Fibroblast of villous mesenchyme (primary cell): ENCODE data around the gene GGA1. TPM values are rescaled to one million over a fixed set of nuclear protein-coding genes. Genes with fewer than 3 reads are reported as not detected.

Experiments
- DNase-seq: peaks from one replicate; pipeline ENCODE4 v3.0.0-alpha.2; 2010; ENCODE audit warnings: low read depth
- H3K4me3 ChIP-seq: 2 replicates; pipeline ENCODE4 v1.5.1; 2011; ENCODE audit warnings: low read depth, mild to moderate bottlenecking, low read length
- CTCF ChIP-seq: IDR thresholded peaks from 2 replicates; pipeline ENCODE4 v1.5.1; 2012; ENCODE audit warnings: low read depth, mild to moderate bottlenecking, low read length; ENCODE audit not compliant: insufficient read depth
- total RNA-seq: library from RNA; depleted of rRNA; stranded (reverse); fragments of >200 nt; gene quantifications from 2 replicates; pipeline ENCODE4 v1.2.3, GENCODE V29; 2012

The GGA1 gene
- 33.2 and 39.0 TPM in 2 replicates for total RNA-seq

DNA sequence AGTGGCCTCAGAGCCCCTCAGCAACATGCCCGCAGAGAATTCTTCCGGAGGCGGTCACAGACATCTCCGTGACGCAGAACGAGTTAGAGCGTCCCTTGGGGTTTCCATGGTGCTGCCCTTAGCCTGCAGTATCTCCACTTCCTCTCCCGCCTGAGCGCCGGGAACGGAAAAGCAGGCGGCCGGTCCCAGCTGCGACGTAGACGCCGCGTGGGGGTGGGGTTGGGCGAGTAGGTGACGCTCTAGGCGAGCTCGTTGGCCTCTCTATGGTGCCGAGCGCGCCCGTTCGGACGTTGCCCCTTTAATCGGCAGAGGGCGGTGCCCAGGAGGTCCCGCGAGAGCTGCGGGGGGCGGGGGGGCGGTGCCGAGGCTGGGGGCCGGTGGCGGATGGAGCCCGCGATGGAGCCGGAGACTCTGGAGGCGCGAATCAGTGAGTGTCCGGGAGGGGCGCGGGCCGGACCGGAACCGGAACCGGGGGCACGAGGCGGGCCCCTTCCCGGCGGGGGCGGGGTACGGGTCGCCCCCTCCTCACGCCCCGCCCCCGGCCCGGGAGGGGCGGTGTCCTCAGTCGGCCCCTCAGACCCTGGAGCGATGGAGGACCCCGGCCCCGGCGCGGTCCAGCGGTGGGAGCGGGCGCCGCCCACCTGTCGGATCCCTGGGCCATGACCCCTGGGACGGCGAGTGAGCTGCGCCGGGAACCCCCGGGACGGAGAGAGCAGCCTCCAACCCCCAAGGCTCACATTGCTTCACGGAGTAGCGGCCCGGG, at the start of gene GGA1:
TSS of gene GGA1 (plus strand) at position 358 of the 763 bp plus-strand sequence. CDS start at position 385, 27 bp downstream.
- no peak for TF ChIP-seq CTCF
- DNase-seq, result peak; percentile 98
- H3K4me3 ChIP-seq, result peak within 1 kb of the TSS; percentile 82

DNA sequence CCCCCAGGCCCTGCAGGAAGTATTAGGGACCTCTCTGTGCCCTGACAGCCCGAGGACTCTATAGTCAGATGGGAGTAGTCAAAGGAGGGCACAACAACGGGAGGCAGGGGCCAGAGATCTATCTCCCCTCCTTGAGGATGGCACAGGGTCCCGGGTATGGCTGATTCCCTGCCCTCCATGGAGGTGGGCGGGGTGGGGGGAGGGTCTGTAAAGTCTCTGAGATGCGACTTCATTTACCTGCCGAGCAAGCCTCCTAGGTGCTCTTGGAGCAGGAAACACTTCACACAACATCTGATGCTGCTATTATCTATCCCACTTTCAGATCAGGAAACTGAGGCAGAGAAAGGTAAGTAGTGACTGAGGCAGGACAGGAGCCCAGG, 49.1 kb upstream of the GGA1 start:
- no peak for DNase-seq
- TF ChIP-seq CTCF, result no peak
- peak overlapping the region; percentile 48 for H3K4me3 ChIP-seq

DNA sequence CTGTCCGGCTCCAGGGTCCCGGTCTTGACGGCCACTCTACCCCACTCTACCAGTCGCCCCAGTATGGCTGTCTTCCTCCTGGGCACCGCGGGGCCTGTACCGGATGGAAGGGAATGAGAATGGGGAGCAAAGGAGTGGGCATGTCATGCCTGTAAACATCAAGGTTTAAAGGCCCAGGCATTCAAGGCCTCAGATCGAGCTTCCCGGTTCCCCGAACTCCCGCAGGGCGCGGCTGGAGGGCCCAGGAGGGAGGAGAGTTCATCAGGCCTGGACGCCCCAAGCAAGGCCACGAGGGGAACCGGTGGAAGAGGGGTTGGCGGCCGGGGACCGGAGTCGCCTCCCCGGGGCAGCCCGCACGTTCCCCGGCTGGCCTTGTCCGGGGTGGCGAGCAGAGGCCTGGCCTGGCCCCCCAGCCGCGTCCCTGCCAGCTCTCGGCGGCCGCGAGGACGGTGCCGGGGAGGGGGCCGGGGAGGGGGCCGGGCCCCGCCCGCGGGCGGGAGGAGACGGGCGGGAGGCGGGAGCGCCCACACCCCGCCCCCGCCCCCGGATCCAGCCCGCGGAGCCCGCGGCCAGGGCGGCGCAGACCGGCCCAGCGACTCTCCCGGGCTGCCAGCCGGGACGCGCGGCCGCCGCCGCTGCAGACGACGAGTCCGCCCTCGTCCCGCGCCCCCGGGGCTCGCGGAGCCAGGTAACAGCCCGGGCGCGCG, 48.6 kb upstream of the GGA1 start, which contains the start of gene CDC42EP1:
TSS of gene CDC42EP1 (plus strand) at position 580 of the 707 bp plus-strand sequence. CDS start 5,870 bp downstream, outside the sequence.
- no peak for TF ChIP-seq CTCF
- DNase-seq, result peak; percentile 57
- peak within 1 kb of the TSS; percentile 88 for H3K4me3 ChIP-seq

GRCh38 chr22:37560608-37561211, 47.9 kb upstream of the GGA1 start:
- TF ChIP-seq CTCF, result no peak
- H3K4me3 ChIP-seq, result peak overlapping the region; percentile 88
- DNase-seq, result peak; percentile 55

DNA sequence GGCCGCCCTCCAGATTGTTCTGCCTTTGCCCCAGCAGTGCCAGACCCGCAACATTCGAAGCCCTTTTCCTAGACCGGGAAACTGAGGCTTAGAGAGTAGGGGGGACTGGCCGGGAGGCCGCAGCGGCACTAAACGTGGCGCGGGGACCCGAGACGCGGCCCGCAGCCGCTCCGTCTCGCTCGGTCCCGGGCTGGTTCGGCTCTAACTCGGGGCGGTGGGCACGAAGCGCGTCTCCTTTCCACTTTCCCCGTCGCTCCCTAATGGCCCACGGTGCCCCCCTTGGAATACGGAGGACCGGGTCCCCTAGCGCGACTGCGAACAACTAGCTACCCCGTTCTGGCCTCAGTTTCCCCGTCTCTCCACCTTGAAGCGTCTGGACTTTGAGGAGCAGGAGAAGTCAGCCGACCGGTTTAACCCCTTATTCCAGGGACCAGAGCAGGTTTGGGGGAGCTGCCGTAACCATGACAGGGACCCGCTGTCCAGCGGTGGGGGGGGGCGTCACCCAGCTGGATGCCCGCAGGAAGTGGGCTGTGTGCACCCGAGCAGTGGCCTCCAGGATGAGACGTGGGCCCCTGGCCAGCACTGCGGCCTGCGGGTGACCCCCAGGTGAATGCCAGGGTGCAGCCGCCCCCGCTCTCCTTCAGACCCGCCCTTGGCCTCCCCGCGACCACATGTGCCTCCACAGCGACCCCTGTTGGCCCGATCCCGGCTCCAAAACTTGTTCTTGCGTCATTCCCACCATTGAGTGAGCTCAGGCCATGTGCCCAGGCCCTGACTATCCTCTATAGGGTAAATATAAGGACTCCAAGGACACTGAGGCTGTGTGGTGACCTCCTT, 47.2 kb upstream of the GGA1 start:
- peak; percentile 91 for DNase-seq
- peak overlapping the region; percentile 88 for H3K4me3 ChIP-seq
- TF ChIP-seq CTCF, result peak; percentile 82
